ENCODE measurements around the gene OR2AG1. TPM values are rescaled to one million over a fixed set of nuclear protein-coding genes. Genes with fewer than 3 reads are reported as not detected.

OR2AG1 gene
- polyA plus RNA-seq, 2 of the 4 experiments (the other 2 are of a cell fraction), result not detected

DNA sequence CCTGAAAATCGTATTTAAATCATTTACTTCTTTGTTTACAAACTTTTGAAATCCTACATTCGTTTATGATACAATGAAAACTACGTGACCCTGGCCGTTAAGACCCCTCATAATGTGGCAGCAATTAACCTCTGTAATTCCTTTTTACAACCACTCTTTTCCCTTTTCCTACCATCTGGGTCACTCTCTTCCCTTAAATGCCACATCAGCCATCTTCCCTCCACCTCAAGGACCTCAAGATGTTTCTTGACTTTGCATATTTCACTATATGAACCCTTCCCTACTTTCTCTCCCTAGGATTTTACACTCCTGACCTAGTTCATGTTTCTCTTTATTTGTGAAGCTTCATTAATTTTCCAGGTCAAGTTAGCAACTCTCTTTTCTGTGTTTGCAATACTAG is 37.8 kb upstream of the OR2AG1 start:
- DNase-seq (ENCODE audit: low read depth in 1 of 2, low spot score in 1 of 2), result no peak
- FAIRE-seq, result no peak
- Histone ChIP-seq H3K9me3 (no peaks in the 10 kb centered on the region), H3K27ac (no peak overlapping the region), H3K4me2 (no peak overlapping the region), H3K4me1 (no peaks in the 10 kb centered on the region), H3K4me3 (no peak overlapping the region)
- 2% methylated on average over 4 of the region's 4 CpGs for WGBS (ENCODE audit: missing lambda C conversion rate)
- CTCF ChIA-PET, result interaction anchor here (4.2 kb wide), 1 partner anchor 11 kb away, joined by 41 read pairs; no protein-coding TSS in a partner anchor
- ATAC-seq, result no peak
- TF ChIP-seq HDAC2 (IDR thresholded peaks at IDR 0.05) (no peak), MAX (IDR thresholded peaks at IDR 0.05) (no peak), TP53 (CRISPR knock-in tag; IDR thresholded peaks at IDR 0.05) (no peak), ZC3H11A (IDR thresholded peaks at IDR 0.05) (no peak), SMC3 (IDR thresholded peaks at IDR 0.05) (no peak), ELK1 (IDR thresholded peaks at IDR 0.05; ENCODE audit: low read depth, low read length) (no peak), SREBF2 (IDR thresholded peaks at IDR 0.05) (no peak), JUN (IDR thresholded peaks at IDR 0.05) (no peak), EHMT2 (IDR thresholded peaks at IDR 0.05; ENCODE audit: low read depth) (no peak), CEBPB (IDR thresholded peaks at IDR 0.05) (no peak), MAZ (IDR thresholded peaks at IDR 0.05; ENCODE audit: borderline replicate concordance, low read depth, low read length) (no peak), TFCP2L1 (CRISPR knock-in tag; IDR thresholded peaks at IDR 0.05) (no peak)
- TF ChIP-seq, protein P1, sequence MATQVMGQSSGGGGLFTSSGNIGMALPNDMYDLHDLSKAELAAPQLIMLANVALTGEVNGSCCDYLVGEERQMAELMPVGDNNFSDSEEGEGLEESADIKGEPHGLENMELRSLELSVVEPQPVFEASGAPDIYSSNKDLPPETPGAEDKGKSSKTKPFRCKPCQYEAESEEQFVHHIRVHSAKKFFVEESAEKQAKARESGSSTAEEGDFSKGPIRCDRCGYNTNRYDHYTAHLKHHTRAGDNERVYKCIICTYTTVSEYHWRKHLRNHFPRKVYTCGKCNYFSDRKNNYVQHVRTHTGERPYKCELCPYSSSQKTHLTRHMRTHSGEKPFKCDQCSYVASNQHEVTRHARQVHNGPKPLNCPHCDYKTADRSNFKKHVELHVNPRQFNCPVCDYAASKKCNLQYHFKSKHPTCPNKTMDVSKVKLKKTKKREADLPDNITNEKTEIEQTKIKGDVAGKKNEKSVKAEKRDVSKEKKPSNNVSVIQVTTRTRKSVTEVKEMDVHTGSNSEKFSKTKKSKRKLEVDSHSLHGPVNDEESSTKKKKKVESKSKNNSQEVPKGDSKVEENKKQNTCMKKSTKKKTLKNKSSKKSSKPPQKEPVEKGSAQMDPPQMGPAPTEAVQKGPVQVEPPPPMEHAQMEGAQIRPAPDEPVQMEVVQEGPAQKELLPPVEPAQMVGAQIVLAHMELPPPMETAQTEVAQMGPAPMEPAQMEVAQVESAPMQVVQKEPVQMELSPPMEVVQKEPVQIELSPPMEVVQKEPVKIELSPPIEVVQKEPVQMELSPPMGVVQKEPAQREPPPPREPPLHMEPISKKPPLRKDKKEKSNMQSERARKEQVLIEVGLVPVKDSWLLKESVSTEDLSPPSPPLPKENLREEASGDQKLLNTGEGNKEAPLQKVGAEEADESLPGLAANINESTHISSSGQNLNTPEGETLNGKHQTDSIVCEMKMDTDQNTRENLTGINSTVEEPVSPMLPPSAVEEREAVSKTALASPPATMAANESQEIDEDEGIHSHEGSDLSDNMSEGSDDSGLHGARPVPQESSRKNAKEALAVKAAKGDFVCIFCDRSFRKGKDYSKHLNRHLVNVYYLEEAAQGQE (IDR thresholded peaks at IDR 0.05), result no peak
- POLR2A ChIA-PET, result no interaction called here

DNA sequence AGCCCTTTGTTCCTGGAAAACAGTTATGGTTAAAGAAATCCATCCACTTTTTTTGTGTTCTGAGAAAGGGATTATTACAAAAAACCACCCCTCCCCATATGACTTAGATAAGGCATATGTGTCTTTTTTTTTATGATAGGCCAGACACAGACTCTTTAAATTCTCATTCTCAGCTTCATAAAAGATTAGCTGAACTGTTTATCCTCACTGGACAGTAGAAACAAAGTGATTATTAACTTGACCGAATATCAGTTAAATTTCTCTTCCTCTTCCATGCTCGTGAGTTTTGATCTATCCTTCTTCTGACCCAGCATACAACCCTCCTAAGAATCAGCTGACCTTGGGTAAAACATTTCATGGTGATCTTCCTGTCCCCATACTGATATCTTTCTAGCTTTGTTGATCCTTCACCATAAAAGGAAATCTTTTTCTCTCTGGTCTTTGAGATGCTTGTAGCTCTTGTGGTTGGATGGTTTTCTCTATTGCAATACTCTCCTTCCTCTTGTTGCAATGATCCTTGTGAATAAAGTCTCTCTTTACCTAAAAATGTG is 37.3 kb upstream of the OR2AG1 start:
- Histone ChIP-seq H3K4me1 (no peaks in the 10 kb centered on the region), H3K27ac (no peak overlapping the region), H3K9me3 (no peaks in the 10 kb centered on the region), H3K4me3 (no peak overlapping the region), H3K4me2 (no peak overlapping the region)
- ChIA-PET CTCF (interaction anchor here (1.5 to 4.2 kb wide), 3 partner anchors 7 to 233 kb away, joined by 3 to 41 read pairs (median 10); no protein-coding TSS in a partner anchor), POLR2A (no interaction called here)
- TF ChIP-seq KDM5A (IDR thresholded peaks at IDR 0.05) (no peak), NFE2L2 (conservative IDR thresholded peaks at IDR 0.05; ENCODE audit: low read length) (no peak), ZNF302 (CRISPR knock-in tag; IDR thresholded peaks at IDR 0.05) (no peak), CBX2 (IDR thresholded peaks at IDR 0.05; ENCODE audit: borderline replicate concordance, low read depth) (no peak), JUNB (IDR thresholded peaks at IDR 0.05) (no peak), RARB (CRISPR knock-in tag; IDR thresholded peaks at IDR 0.05) (no peak), CHD2 (IDR thresholded peaks at IDR 0.05; ENCODE audit: low read length, partially characterized antibody) (no peak), BHLHE40 (IDR thresholded peaks at IDR 0.05; ENCODE audit: low read depth, low read length) (no peak), SREBF2 (IDR thresholded peaks at IDR 0.05) (no peak), ZC3H11A (IDR thresholded peaks at IDR 0.05) (no peak)
- TF ChIP-seq, protein P1 (IDR thresholded peaks at IDR 0.05), result no peak
- DNase-seq (ENCODE audit: low read depth in 1 of 2, low spot score in 1 of 2) (no peak), ATAC-seq (no peak), FAIRE-seq (no peak)
- 1% methylated on average over 2 of the region's 2 CpGs for WGBS (ENCODE audit: missing lambda C conversion rate)

Measured in A549 (cell line).